KG1 (cell line): Measurements from ENCODE around the gene PLEKHG4B.
"Not testable (repeated sequence)": the region's sequence is repeated elsewhere in the genome, so short reads cannot be mapped to it uniquely, and the experiment has no call there.

ENCODE experiments used
- DNase-seq: peaks from one replicate; lab custom pipeline; 2025; lab: John Stamatoyannopoulos, UW

PLEKHG4B gene

GRCh38 chr5:223791-224190 is 131.8 kb downstream of the PLEKHG4B start:
- DNase-seq: no peak

GRCh38 chr5:225334-225733 is 133.4 kb downstream of the PLEKHG4B start:
- no peak for DNase-seq

GRCh38 chr5:227375-227774 is 135.4 kb downstream of the PLEKHG4B start:
- not testable (repeated sequence) for DNase-seq

GRCh38 chr5:228886-229285 is 136.9 kb downstream of the PLEKHG4B start:
- DNase-seq: no peak

- DNase-seq: no peak
Observed at GRCh38 chr5:230711-231110, 138.7 kb downstream of the PLEKHG4B start.

- no peak for DNase-seq
Observed at GRCh38 chr5:231661-232060, 139.7 kb downstream of the PLEKHG4B start.

- DNase-seq: not testable (repeated sequence)
Observed at GRCh38 chr5:233426-233825, 141.5 kb downstream of the PLEKHG4B start.

GRCh38 chr5:234450-234849 is 142.5 kb downstream of the PLEKHG4B start:
- DNase-seq: no peak

- not testable (repeated sequence) for DNase-seq
Observed at GRCh38 chr5:235527-235926, 143.6 kb downstream of the PLEKHG4B start.

GRCh38 chr5:237931-238330 is 146.0 kb downstream of the PLEKHG4B start:
- not testable (repeated sequence) for DNase-seq
